Measurements from ENCODE around the gene LXN. TPM values are rescaled to one million over a fixed set of nuclear protein-coding genes. Genes with fewer than 3 reads are reported as not detected.

LXN gene, protein sequence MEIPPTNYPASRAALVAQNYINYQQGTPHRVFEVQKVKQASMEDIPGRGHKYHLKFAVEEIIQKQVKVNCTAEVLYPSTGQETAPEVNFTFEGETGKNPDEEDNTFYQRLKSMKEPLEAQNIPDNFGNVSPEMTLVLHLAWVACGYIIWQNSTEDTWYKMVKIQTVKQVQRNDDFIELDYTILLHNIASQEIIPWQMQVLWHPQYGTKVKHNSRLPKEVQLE
- 269 and 374 TPM in 2 replicates for total RNA-seq

DNA sequence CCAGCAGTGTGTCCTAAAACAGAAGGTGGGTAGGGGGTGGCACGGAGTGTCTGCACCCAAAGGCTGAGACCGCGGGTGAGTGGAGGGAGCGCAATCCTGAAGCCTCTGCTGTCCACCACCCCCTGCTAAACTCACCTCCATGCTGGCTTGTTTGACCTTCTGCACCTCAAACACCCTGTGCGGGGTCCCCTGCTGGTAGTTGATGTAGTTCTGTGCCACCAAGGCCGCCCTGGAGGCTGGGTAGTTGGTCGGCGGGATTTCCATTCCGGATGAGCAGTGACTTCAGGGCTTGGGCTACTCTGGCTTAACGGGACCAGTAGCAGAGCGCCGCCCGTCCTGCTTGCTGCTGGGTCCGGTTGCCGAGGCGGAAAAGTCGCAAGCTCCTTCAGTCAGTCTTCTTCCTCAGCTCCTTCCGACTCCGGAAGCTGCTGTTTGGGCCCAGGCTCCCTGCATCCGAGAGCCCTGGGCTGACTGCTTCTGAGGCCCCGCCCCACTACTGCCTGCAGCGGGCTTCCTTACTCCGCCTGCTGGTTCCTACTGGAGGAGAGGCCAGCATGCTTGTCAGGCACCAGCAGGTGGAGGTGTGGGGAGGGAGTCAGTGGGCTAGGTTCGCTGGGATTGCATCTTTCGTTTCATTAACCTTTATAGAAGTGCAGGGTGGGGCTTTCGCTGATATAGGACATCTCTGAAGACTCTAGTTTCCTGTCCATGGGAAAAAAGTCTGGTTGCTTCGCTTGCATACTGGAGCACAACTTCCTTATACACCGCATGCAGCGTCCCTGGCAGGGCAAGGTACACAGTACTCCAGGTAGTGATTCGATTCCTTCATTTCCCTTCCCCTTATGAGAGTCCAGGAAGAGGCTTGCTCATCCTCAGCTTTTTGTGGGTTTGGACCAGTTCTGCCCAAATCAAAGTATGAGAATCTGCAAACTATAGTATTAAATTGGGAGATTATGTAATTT lies at the start of gene LXN:
Gene LXN, minus strand, starts transcription at position 434 of the 962 bp plus-strand sequence. Its CDS starts 170 bp downstream, at position 264.

DNA sequence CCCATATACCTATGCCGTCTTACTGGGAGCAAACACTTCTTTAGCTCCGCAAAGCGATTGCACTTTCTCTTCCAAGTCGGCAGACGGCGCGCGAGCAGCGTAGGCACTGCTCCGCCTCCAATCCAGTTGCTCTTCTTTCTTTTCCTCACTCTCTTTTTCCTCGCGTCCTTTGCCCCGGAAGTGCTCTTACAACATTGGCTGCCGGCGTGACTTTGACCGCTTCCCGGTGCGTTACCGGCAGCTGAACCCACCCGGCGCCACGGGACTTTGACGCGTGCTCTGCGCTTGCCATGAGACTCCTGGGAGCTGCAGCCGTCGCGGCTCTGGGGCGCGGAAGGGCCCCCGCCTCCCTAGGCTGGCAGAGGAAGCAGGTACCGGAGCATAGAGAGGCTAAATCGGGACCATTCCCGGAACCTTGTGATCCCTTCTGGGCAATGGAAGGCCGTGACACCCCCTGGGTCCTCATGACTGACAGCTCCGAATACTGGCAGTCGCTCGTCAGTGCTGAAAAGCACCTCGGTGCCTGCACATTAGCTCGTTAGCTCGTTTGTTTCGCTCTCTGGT lies 28.0 kb downstream of the LXN start, which contains the start of gene GFM1:
Gene GFM1, plus strand, starts transcription at position 183 of the 564 bp plus-strand sequence. Its CDS starts 108 bp downstream, at position 291.

Other genes starting within 250 kb of the LXN start
- gene MLF1, start 101.5 kb downstream of the LXN start, total RNA-seq: 8.2 and 24.6 TPM in 2 replicates
- gene GFM1, start 28.1 kb downstream of the LXN start, total RNA-seq: 22.7 and 26.2 TPM in 2 replicates
- 53.5 and 174 TPM in 2 replicates for gene RARRES1, start 59.8 kb upstream of the LXN start, total RNA-seq
- 130 and 197 TPM in 2 replicates for gene MFSD1, start 129.4 kb upstream of the LXN start, total RNA-seq